ENCODE data around the gene SLC12A5. TPM values are rescaled to one million over a fixed set of nuclear protein-coding genes. Genes with fewer than 3 reads are reported as not detected.
"Not testable (repeated sequence)": the region's sequence is repeated elsewhere in the genome, so short reads cannot be mapped to it uniquely, and the experiment has no call there.

The SLC12A5 gene
- total RNA-seq, 1 donor from 2014 or later = 1.2 TPM

GRCh38 chr20:46093531-46093930 lies 64.5 kb downstream of the SLC12A5 start:
- ATAC-seq = no peak
- TF ChIP-seq, protein P1, sequence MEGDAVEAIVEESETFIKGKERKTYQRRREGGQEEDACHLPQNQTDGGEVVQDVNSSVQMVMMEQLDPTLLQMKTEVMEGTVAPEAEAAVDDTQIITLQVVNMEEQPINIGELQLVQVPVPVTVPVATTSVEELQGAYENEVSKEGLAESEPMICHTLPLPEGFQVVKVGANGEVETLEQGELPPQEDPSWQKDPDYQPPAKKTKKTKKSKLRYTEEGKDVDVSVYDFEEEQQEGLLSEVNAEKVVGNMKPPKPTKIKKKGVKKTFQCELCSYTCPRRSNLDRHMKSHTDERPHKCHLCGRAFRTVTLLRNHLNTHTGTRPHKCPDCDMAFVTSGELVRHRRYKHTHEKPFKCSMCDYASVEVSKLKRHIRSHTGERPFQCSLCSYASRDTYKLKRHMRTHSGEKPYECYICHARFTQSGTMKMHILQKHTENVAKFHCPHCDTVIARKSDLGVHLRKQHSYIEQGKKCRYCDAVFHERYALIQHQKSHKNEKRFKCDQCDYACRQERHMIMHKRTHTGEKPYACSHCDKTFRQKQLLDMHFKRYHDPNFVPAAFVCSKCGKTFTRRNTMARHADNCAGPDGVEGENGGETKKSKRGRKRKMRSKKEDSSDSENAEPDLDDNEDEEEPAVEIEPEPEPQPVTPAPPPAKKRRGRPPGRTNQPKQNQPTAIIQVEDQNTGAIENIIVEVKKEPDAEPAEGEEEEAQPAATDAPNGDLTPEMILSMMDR (IDR thresholded peaks at IDR 0.05) = no peak
- no peaks in the 10 kb centered on the region for H3K36me3 ChIP-seq
- H3K9me3 ChIP-seq = no peaks in the 10 kb centered on the region
- intact Hi-C loops (cut with DNase I) = no loop called here
- no peak overlapping the region for H3K4me3 ChIP-seq
- no peak for DNase-seq
- peaks cover 7% of the 10 kb centered on the region for H3K4me1 ChIP-seq
- H3K27ac ChIP-seq = no peak overlapping the region
- no peaks in the 10 kb centered on the region for H3K27me3 ChIP-seq (ENCODE audit: low read depth)

DNA sequence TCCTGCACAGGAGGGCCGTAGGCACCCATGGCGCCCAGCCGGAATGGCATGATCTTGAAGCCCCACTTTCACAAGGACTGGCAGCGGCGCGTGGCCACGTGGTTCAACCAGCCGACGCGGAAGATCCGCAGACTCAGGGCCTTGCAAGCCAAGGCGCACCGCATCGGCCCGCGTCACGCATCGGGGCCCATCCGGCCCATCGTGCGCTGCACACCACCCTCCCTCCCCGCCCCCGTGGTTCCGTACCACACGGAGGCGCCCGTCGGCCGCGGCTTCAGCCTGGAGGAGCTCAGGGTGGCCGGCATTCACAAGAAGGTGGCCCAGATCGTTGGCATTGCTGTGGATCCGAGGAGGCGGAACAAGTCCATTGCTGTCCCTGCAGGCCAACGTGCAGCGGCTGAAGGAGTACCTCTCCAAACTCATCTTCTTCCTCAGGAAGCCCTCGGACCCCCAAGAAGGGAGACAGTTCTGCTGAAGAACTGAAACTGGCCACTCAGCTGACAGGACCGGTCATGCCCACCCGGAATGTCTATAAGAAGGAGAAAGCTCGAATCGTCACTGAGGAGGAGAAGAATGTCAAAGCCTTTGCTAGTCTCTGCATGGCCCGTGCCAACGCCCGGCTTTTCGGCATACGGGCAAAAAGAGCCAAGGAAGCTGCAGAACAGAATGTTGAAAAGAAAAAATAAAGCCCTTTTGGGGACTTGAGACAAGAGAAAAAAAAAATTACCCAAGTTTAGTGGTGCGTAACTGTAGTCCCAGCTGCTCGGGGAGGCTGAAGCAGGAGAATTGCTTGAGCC lies 70.7 kb downstream of the SLC12A5 start:
- Histone ChIP-seq H3K9me3 (no peaks in the 10 kb centered on the region), H3K4me1 (no peaks in the 10 kb centered on the region), H3K27ac (no peak overlapping the region), H3K4me3 (no peak overlapping the region), H3K36me3 (no peaks in the 10 kb centered on the region), H3K27me3 (ENCODE audit: low read depth) (peaks cover 52% of the 10 kb centered on the region)
- intact Hi-C loops (cut with DNase I) = no loop called here
- DNase-seq = no peak
- TF ChIP-seq, protein P1 (IDR thresholded peaks at IDR 0.05) = peak; percentile 36
- peak; percentile 54 to 70 for ATAC-seq

- H3K4me1 ChIP-seq; DNase-seq; H3K9me3 ChIP-seq; intact Hi-C loops (cut with DNase I); ATAC-seq; H3K36me3 ChIP-seq; H3K4me3 ChIP-seq; H3K27ac ChIP-seq: not testable (repeated sequence)
- H3K27me3 ChIP-seq (ENCODE audit: low read depth) = peaks cover 54% of the 10 kb centered on the region
These were observed 71.4 kb downstream of the SLC12A5 start for GRCh38 chr20:46100444-46100843.

DNA sequence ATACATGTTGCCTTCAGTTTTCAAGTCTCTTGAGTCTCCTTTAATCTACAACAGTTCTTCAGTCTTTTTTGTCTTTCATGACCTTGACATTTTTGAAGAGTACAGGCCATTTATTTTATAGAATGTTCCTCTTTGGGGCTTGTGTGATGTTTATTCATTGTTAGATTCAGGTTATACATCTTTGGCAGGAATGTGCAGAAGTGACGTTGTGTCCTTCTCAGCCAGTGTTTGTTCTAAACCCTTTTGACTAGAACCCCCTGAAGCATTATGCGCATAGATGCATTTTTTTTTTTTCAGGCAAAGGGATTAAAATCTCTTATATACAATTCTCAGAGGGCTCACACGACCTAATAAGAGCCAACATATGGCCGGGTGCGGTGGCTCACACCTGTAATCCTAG lies 72.0 kb downstream of the SLC12A5 start:
- Histone ChIP-seq H3K4me3 (no peak overlapping the region), H3K9me3 (no peaks in the 10 kb centered on the region), H3K4me1 (no peaks in the 10 kb centered on the region), H3K36me3 (no peaks in the 10 kb centered on the region), H3K27ac (no peak overlapping the region), H3K27me3 (ENCODE audit: low read depth) (peaks cover 59% of the 10 kb centered on the region)
- intact Hi-C loops (cut with DNase I) = no loop called here
- no peak for DNase-seq
- TF ChIP-seq, protein P1 (IDR thresholded peaks at IDR 0.05) = no peak
- no peak for ATAC-seq

DNA sequence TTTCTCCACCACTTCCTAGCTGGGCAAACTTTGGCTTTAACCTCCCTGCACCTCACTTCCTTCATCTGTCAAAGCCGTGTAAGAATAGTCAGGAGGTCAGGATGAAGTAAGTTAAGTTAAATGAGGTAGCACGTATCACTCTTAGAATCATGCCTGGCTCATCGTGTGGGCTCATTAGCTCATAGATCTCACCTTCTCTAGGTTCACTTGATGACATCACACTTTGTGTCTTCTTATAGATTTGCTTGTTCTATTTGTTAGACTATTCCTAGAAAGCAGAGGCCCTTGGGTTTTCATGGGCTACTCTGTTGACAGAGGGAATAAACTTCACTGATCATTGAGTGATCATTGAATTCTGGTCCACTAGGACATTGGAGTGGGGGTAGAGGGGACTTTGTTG lies 72.9 kb downstream of the SLC12A5 start:
- H3K4me3 ChIP-seq = no peak overlapping the region
- H3K4me1 ChIP-seq = no peaks in the 10 kb centered on the region
- intact Hi-C loops (cut with DNase I) = no loop called here
- TF ChIP-seq, protein P1 (IDR thresholded peaks at IDR 0.05) = no peak
- DNase-seq (no peak), ATAC-seq (no peak)
- H3K27ac ChIP-seq = no peak overlapping the region
- H3K36me3 ChIP-seq = no peaks in the 10 kb centered on the region
- H3K27me3 ChIP-seq (ENCODE audit: low read depth) = peaks cover 65% of the 10 kb centered on the region
- no peaks in the 10 kb centered on the region for H3K9me3 ChIP-seq

DNA sequence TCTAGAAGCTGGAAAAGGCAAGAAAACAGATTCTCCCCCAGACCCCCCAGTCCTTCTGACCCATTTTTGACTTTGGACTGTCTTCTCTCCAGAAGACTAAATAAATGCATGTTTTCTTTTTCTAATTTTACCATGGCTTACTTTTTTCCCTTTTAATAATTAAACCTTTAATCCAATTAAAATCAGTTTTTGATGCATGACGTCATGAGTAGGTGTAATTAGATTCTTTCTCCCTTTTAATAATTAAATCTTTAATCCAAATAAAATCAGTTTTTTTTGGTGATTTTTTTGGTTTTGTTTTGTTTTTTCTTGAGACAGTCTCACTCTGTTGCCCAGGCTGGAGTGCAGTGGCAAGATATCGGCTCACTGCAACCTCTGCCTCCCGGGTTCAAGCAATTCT lies 73.9 kb downstream of the SLC12A5 start:
- intact Hi-C loops (cut with DNase I) = no loop called here
- Histone ChIP-seq H3K4me3 (no peak overlapping the region), H3K9me3 (no peaks in the 10 kb centered on the region), H3K27ac (no peak overlapping the region), H3K4me1 (no peaks in the 10 kb centered on the region), H3K27me3 (ENCODE audit: low read depth) (peaks cover 65% of the 10 kb centered on the region), H3K36me3 (no peaks in the 10 kb centered on the region)
- DNase-seq = no peak
- ATAC-seq = no peak
- TF ChIP-seq, protein P1 (IDR thresholded peaks at IDR 0.05) = no peak

All from lower lobe of right lung (tissue), 2 donors.